ENCODE results near the gene PTGER2.

DNA sequence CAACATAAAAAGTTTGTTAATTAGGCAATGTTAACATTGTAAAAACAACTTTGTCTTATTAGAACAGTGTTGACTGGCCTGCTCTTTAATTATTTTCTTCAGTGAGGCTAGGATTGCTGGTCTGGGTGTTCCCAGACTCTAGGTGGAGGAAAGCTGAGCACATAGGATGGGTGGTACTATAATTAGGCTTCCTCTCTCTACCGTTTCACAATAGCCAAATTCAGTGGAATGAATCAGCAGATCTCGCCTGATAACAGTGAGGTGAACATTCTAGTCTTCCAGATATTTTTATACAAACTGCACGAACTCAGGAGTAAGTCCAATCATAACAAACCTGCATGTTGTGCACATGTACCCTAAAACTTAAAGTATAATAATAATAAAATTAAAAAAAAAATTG lies 34.7 kb upstream of the PTGER2 start:
- no peak for TF ChIP-seq POLR2A (IDR thresholded peaks at IDR 0.05)
- TF ChIP-seq CTCF (IDR thresholded peaks at IDR 0.05 in 4 of 5, conservative IDR thresholded peaks at IDR 0.05 in 1 of 5) = no peak
